ENCODE data around the gene MLLT6. TPM values are rescaled to one million over a fixed set of nuclear protein-coding genes. Genes with fewer than 3 reads are reported as not detected.

MLLT6 gene
- total RNA-seq, 1 donor from 2014 or later, result 20.9 TPM

DNA sequence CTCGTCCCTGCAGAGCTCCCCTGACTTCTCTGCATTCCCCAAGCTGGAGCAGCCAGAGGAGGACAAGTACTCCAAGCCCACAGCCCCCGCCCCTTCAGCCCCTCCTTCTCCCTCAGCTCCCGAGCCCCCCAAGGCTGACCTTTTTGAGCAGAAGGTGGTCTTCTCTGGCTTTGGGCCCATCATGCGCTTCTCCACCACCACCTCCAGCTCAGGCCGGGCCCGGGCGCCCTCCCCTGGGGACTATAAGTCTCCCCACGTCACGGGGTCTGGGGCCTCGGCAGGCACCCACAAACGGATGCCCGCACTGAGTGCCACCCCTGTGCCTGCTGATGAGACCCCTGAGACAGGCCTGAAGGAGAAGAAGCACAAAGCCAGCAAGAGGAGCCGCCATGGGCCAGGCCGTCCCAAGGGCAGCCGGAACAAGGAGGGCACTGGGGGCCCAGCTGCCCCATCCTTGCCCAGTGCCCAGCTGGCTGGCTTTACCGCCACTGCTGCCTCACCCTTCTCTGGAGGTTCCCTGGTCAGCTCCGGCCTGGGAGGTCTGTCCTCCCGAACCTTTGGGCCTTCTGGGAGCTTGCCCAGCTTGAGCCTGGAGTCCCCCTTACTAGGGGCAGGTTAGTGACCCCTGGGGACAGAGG, 11.4 kb downstream of the MLLT6 start:
- no peaks in the 10 kb centered on the region for H3K4me1 ChIP-seq (ENCODE audit: insufficient read depth, low read length)
- TF ChIP-seq, protein P1, sequence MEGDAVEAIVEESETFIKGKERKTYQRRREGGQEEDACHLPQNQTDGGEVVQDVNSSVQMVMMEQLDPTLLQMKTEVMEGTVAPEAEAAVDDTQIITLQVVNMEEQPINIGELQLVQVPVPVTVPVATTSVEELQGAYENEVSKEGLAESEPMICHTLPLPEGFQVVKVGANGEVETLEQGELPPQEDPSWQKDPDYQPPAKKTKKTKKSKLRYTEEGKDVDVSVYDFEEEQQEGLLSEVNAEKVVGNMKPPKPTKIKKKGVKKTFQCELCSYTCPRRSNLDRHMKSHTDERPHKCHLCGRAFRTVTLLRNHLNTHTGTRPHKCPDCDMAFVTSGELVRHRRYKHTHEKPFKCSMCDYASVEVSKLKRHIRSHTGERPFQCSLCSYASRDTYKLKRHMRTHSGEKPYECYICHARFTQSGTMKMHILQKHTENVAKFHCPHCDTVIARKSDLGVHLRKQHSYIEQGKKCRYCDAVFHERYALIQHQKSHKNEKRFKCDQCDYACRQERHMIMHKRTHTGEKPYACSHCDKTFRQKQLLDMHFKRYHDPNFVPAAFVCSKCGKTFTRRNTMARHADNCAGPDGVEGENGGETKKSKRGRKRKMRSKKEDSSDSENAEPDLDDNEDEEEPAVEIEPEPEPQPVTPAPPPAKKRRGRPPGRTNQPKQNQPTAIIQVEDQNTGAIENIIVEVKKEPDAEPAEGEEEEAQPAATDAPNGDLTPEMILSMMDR (IDR thresholded peaks at IDR 0.05; ENCODE audit: insufficient read depth, low read depth, low read length), result no peak
- TF ChIP-seq EZH2 (IDR thresholded peaks at IDR 0.05; ENCODE audit: insufficient read depth, low read length), result no peak
- FAIRE-seq, result no peak

DNA sequence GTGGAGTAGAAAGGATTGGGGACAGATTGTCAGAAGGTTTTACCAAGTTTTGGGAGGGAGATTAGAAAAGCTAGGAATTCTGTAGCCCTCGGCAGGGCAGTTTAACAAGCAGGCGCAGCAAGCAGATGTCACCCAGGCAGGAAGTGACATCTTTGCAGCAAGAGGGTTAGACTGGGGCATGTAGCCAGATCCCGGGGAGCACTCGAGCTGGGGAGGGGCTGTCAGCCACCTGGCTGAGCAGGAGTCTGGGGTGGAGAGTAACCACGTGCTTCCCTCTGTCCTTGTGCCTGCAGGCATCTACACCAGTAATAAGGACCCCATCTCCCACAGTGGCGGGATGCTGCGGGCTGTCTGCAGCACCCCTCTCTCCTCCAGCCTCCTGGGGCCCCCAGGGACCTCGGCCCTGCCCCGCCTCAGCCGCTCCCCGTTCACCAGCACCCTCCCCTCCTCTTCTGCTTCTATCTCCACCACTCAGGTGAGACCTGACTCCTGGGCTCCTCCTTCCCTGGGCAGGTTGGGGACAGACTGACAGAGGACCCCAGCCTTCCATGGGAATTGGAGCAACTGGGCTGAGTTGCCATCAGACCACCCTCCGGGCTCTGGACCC, 12.2 kb downstream of the MLLT6 start:
- Histone ChIP-seq H3K27me3 (ENCODE audit: insufficient read depth, low read length) (no peaks in the 10 kb centered on the region), H3K27ac (ENCODE audit: low read depth, low read length) (no peak overlapping the region), H3K36me3 (ENCODE audit: insufficient read depth, low read length) (peaks cover 5% of the 10 kb centered on the region), H4K20me1 (ENCODE audit: insufficient read depth, low read length) (no peaks in the 10 kb centered on the region), H3K9ac (ENCODE audit: low read length) (no peak overlapping the region), H3K4me1 (ENCODE audit: insufficient read depth, low read length) (no peaks in the 10 kb centered on the region), H3K79me2 (ENCODE audit: insufficient read depth, low read length) (no peaks in the 10 kb centered on the region), H3K4me3 (ENCODE audit: insufficient read depth, low read depth, low read length) (no peak overlapping the region), H2AFZ (ENCODE audit: low read depth, low read length) (no peak overlapping the region), H3K9me3 (ENCODE audit: insufficient read depth, low read depth, low read length) (no peaks in the 10 kb centered on the region), H3K4me2 (ENCODE audit: low read length) (no peak overlapping the region)
- H3K27me3 Mint-ChIP-seq (ENCODE audit: low read depth, unreplicated experiment), result peaks cover 6% of the 10 kb centered on the region
- H3K4me3 Mint-ChIP-seq (ENCODE audit: unreplicated experiment), result no peak overlapping the region
- no peaks in the 10 kb centered on the region for H3K4me1 Mint-ChIP-seq (ENCODE audit: low read depth, unreplicated experiment)
- DNase-seq (ENCODE audit: low read depth), result no peak
- TF ChIP-seq, protein P1 (IDR thresholded peaks at IDR 0.05; ENCODE audit: insufficient read depth, low read depth, low read length), result no peak
- no peak for TF ChIP-seq EZH2 (IDR thresholded peaks at IDR 0.05; ENCODE audit: insufficient read depth, low read length)
- H3K36me3 Mint-ChIP-seq (ENCODE audit: low read depth, unreplicated experiment), result peaks cover 14% of the 10 kb centered on the region
- no peak for FAIRE-seq
- H3K27ac Mint-ChIP-seq (ENCODE audit: unreplicated experiment), result no peak overlapping the region
- H3K9me3 Mint-ChIP-seq (ENCODE audit: unreplicated experiment), result no peaks in the 10 kb centered on the region

More for the DNA sequence above, 11.4 kb downstream of the MLLT6 start:
- Mint-ChIP-seq H3K4me1 (ENCODE audit: low read depth, unreplicated experiment) (no peaks in the 10 kb centered on the region), H3K4me3 (ENCODE audit: unreplicated experiment) (no peak overlapping the region), H3K9me3 (ENCODE audit: unreplicated experiment) (no peaks in the 10 kb centered on the region), H3K27ac (ENCODE audit: unreplicated experiment) (no peak overlapping the region), H3K36me3 (ENCODE audit: low read depth, unreplicated experiment) (peaks cover 17% of the 10 kb centered on the region), H3K27me3 (ENCODE audit: low read depth, unreplicated experiment) (peaks cover 6% of the 10 kb centered on the region)
- Histone ChIP-seq H3K4me2 (ENCODE audit: low read length) (no peak overlapping the region), H3K4me3 (ENCODE audit: insufficient read depth, low read depth, low read length) (no peak overlapping the region), H4K20me1 (ENCODE audit: insufficient read depth, low read length) (no peaks in the 10 kb centered on the region), H3K27me3 (ENCODE audit: insufficient read depth, low read length) (no peaks in the 10 kb centered on the region), H3K27ac (ENCODE audit: low read depth, low read length) (no peak overlapping the region), H3K9ac (ENCODE audit: low read length) (no peak overlapping the region), H3K79me2 (ENCODE audit: insufficient read depth, low read length) (no peaks in the 10 kb centered on the region), H3K36me3 (ENCODE audit: insufficient read depth, low read length) (peaks cover 5% of the 10 kb centered on the region), H2AFZ (ENCODE audit: low read depth, low read length) (no peak overlapping the region), H3K9me3 (ENCODE audit: insufficient read depth, low read depth, low read length) (no peaks in the 10 kb centered on the region)
- DNase-seq (ENCODE audit: low read depth), result no peak

Measured in astrocyte (in vitro differentiated cells and primary cell).